Neuronal stem cell (in vitro differentiated cells): Measurements from ENCODE around the gene HMCN1.

Source experiments
- DNase-seq: peaks from one replicate; pipeline ENCODE4 v3.0.0-alpha.2; 2013; ENCODE audit warnings: low spot score
- H2AFZ ChIP-seq: one replicate; pipeline ENCODE4 v1.6.1; 2013; ENCODE audit warnings: mild to moderate bottlenecking, low read length, inconsistent platforms
- H2AK5ac ChIP-seq: 2 replicates; pipeline ENCODE4 v1.6.1; 2013; ENCODE audit warnings: low read depth, mild to moderate bottlenecking, inconsistent platforms, low read length, moderate library complexity, mixed read lengths
- H2BK120ac ChIP-seq: 2 replicates; pipeline ENCODE4 v1.6.1; 2013; ENCODE audit warnings: low read depth, mild to moderate bottlenecking, inconsistent platforms, low read length, moderate library complexity, mixed read lengths
- H2BK12ac ChIP-seq: one replicate; pipeline ENCODE4 v1.6.1; 2013; ENCODE audit warnings: low read length, inconsistent platforms
- H2BK15ac ChIP-seq: 2 replicates; pipeline ENCODE4 v1.6.1; 2013; ENCODE audit warnings: mild to moderate bottlenecking, low read length, inconsistent platforms, mixed read lengths
- H2BK5ac ChIP-seq: one replicate; pipeline ENCODE4 v1.6.1; 2013; ENCODE audit warnings: inconsistent platforms, mild to moderate bottlenecking, low read length, moderate library complexity
- H3K14ac ChIP-seq: one replicate; pipeline ENCODE4 v1.6.1; 2013; ENCODE audit warnings: low read length, inconsistent platforms
- H3K18ac ChIP-seq: 2 replicates; pipeline ENCODE4 v1.6.1; 2013; ENCODE audit warnings: low read length, inconsistent platforms
- H3K23ac ChIP-seq: 2 replicates; pipeline ENCODE4 v1.6.1; 2013; ENCODE audit warnings: low read depth, mild to moderate bottlenecking, mixed read lengths, low read length, inconsistent platforms; ENCODE audit not compliant: poor library complexity
- H3K27ac ChIP-seq: replicated peaks from 3 replicates; pipeline ENCODE4 v1.5.1; 2013; ENCODE audit warnings: low read length, inconsistent platforms
- H3K27me3 ChIP-seq, 3 experiments: 2 replicates each; pipeline ENCODE4 v1.6.1; 2013; ENCODE audit warnings: low read length in 3 of 3, mild to moderate bottlenecking in 2 of 3, inconsistent platforms in 1 of 3, low read depth in 1 of 3, mixed read lengths in 1 of 3, moderate library complexity in 1 of 3; ENCODE audit not compliant: control insufficient read depth in 3 of 3, insufficient read depth in 3 of 3
- H3K36me3 ChIP-seq, 2 donors: replicated peaks in 1 of 2; 2 replicates each; pipeline ENCODE4 v1.6.1; 2013; ENCODE audit warnings: low read length in 2 of 2; ENCODE audit not compliant: control insufficient read depth in 2 of 2, insufficient read depth in 2 of 2
- H3K4ac ChIP-seq: 2 replicates; pipeline ENCODE4 v1.6.1; 2013; ENCODE audit warnings: inconsistent platforms, mild to moderate bottlenecking, low read length, moderate library complexity
- H3K4me1 ChIP-seq, 2 donors: 1 replicate in 1 of 2; 2 replicates in 1 of 2; pipeline ENCODE4 v1.6.1; 2013; ENCODE audit warnings: low read length in 2 of 2, low read depth in 1 of 2; ENCODE audit not compliant: control insufficient read depth in 2 of 2, insufficient read depth in 1 of 2
- H3K4me2 ChIP-seq: one replicate; pipeline ENCODE4 v1.6.1; 2013; ENCODE audit warnings: mild to moderate bottlenecking, low read length, inconsistent platforms; ENCODE audit not compliant: insufficient read depth, poor library complexity, severe bottlenecking
- H3K4me3 ChIP-seq, 2 donors: 2 replicates each; pipeline ENCODE4 v1.5.1; 2013; ENCODE audit warnings: low read length in 2 of 2, mild to moderate bottlenecking in 2 of 2, inconsistent platforms in 1 of 2, moderate library complexity in 1 of 2
- H3K79me1 ChIP-seq: one replicate; pipeline ENCODE4 v1.6.1; 2013; ENCODE audit warnings: low read depth, mild to moderate bottlenecking, inconsistent platforms, low read length, moderate library complexity
- H3K9ac ChIP-seq: one replicate; pipeline ENCODE4 v1.6.1; 2013; ENCODE audit warnings: mild to moderate bottlenecking, low read depth, low read length, inconsistent platforms; ENCODE audit not compliant: poor library complexity
- H3K9me3 ChIP-seq, 2 donors: replicated peaks in 1 of 2; 2 replicates each; pipeline versions ENCODE3 to v1.6.1; 2013; ENCODE audit warnings: low read length in 2 of 2, mild to moderate bottlenecking in 2 of 2, inconsistent platforms in 1 of 2, low read depth in 1 of 2, mixed read lengths in 1 of 2, moderate library complexity in 1 of 2; ENCODE audit not compliant: control insufficient read depth in 2 of 2, insufficient read depth in 1 of 2
- H4K8ac ChIP-seq: one replicate; pipeline ENCODE4 v1.6.1; 2013; ENCODE audit warnings: low read depth, mild to moderate bottlenecking, inconsistent platforms, low read length, moderate library complexity
- H4K91ac ChIP-seq: one replicate; pipeline ENCODE4 v1.6.1; 2013; ENCODE audit warnings: low read length, low read depth, mild to moderate bottlenecking, inconsistent platforms; ENCODE audit not compliant: poor library complexity
- WGBS, 2 donors: extraction: QIAGEN DNeasy Blood & Tissue Kit; methylation state at CpG; one replicate each; pipeline ENCODE4 v1.1.7; 2013; ENCODE audit warnings: missing lambda C conversion rate in 2 of 2, mixed read lengths in 1 of 2; ENCODE audit not compliant: insufficient read length in 2 of 2, insufficient replicate concordance in 1 of 2; ENCODE audit errors: extremely low coverage in 2 of 2; 5-methylcytosine and 5-hydroxymethylcytosine counted together

The HMCN1 gene

DNA sequence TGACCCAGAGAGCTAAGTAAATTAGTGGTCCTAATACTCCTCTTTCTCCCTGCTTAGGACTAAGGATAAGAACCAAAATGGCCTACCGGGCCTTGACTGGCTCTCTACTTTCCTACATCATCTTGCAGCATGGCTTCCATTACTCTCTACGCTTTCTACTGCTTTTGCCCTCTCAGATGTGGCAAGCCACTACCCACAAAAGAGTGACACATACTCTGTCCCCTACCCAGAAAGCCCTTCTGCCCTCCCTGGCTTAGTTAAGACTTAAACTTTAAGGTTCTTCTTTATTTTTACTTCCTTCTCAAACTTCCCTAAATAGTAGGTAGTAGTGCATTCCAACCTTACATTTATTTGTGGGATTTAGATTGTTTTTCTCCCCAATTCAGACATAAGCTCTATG, 412.8 kb downstream of the HMCN1 start:
- Histone ChIP-seq H3K4me1 (peaks cover 0 to under 1% of the 10 kb centered on the region in 2 donors), H2BK5ac (no peak overlapping the region), H3K27ac (no peak overlapping the region), H3K79me1 (no peaks in the 10 kb centered on the region), H3K4ac (no peak overlapping the region), H2BK120ac (no peak overlapping the region), H3K9ac (no peak overlapping the region), H3K4me2 (no peak overlapping the region), H2AK5ac (no peak overlapping the region), H2BK12ac (no peak overlapping the region), H3K14ac (no peak overlapping the region), H3K9me3 (no peaks in the 10 kb centered on the region), H3K23ac (no peak overlapping the region), H3K18ac (no peak overlapping the region), H3K27me3 (no peaks in the 10 kb centered on the region), H3K36me3 (no peaks in the 10 kb centered on the region), H2BK15ac (no peak overlapping the region), H3K4me3 (no peak overlapping the region), H4K91ac (no peak overlapping the region), H2AFZ (no peak overlapping the region), H4K8ac (no peak overlapping the region)
- no peak for DNase-seq
- no CpG with 5 or more reads among the region's 2 CpGs for WGBS, 2 donors

DNA sequence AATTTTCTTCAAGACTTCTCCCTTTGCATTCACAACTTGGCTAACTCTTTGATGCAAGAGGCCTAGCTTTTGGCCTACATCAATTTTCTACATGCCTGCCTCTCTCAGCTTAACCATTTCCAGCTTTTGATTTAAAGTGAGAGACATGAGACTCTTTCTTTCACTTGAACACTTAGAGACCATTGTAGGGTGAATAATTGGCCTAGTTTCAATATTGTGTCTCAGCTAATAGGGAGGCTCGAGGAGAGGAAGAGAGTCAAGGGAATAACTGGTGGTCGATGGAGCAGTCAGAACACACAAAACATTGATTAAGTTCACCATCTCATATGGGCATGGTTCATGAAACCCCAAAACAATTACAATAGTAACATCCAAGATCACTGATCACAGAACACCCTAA, 415.4 kb downstream of the HMCN1 start:
- Histone ChIP-seq H3K27ac (no peak overlapping the region), H3K9ac (no peak overlapping the region), H2BK120ac (no peak overlapping the region), H3K9me3 (no peaks in the 10 kb centered on the region), H2BK15ac (no peak overlapping the region), H3K4me2 (no peak overlapping the region), H4K91ac (no peak overlapping the region), H3K4me1 (peaks cover 0 to 1% of the 10 kb centered on the region in 2 donors), H3K4me3 (no peak overlapping the region), H3K23ac (no peak overlapping the region), H2BK5ac (no peak overlapping the region), H3K36me3 (no peaks in the 10 kb centered on the region), H3K27me3 (no peaks in the 10 kb centered on the region), H2AK5ac (no peak overlapping the region), H3K4ac (no peak overlapping the region), H2AFZ (no peak overlapping the region), H2BK12ac (no peak overlapping the region), H3K79me1 (no peaks in the 10 kb centered on the region), H3K18ac (no peak overlapping the region), H4K8ac (no peak overlapping the region), H3K14ac (no peak overlapping the region)
- no peak for DNase-seq
- no CpG with 5 or more reads among the region's 2 CpGs for WGBS, 2 donors

GRCh38 chr1:186152227-186152619, 418.0 kb downstream of the HMCN1 start:
- Histone ChIP-seq H4K8ac (no peak overlapping the region), H2BK15ac (no peak overlapping the region), H3K23ac (no peak overlapping the region), H3K14ac (no peak overlapping the region), H3K9me3 (no peaks in the 10 kb centered on the region), H2AFZ (no peak overlapping the region), H3K36me3 (no peaks in the 10 kb centered on the region), H4K91ac (no peak overlapping the region), H3K9ac (no peak overlapping the region), H3K79me1 (no peaks in the 10 kb centered on the region), H2AK5ac (no peak overlapping the region), H2BK12ac (no peak overlapping the region), H3K27me3 (no peaks in the 10 kb centered on the region), H2BK5ac (no peak overlapping the region), H3K18ac (no peak overlapping the region), H3K4me1 (peaks cover 0 to 1% of the 10 kb centered on the region in 2 donors), H3K4me2 (no peak overlapping the region), H3K27ac (no peak overlapping the region), H3K4me3 (no peak overlapping the region), H2BK120ac (no peak overlapping the region), H3K4ac (no peak overlapping the region)
- DNase-seq, result no peak
- WGBS, 2 donors, result no CpG with 5 or more reads among the region's 3 CpGs

DNA sequence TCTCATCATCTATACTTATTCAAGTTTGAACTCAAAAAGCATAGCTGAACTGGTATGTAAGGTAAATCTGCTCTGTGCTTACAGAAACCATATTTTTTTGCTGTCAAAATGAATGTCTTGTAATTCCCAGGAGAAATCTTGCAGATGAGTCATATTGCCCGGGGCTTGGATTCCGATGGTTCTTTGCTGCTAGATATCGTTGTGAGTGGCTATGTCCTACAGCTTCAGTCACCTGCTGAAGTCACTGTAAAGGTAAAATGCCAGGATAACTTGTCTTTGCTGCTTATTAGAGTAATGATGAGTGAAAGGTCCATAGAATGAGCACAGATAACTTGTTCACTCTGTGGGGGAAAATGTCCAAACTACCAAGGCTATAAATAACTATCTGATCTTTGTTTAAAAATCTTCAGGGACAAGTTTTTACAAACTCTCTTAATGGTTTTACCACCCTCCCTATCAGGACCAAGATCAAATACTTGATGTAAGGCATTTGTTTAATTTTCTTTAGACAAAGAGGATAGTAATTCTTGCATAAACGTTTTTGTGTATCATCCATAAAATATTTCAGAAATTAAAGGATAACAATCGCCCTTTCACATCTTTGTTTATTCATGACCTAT, 418.5 kb downstream of the HMCN1 start:
- Histone ChIP-seq H3K14ac (no peak overlapping the region), H3K4me3 (no peak overlapping the region), H3K4me2 (no peak overlapping the region), H2AFZ (no peak overlapping the region), H2BK5ac (no peak overlapping the region), H4K8ac (no peak overlapping the region), H3K18ac (no peak overlapping the region), H2AK5ac (no peak overlapping the region), H3K9ac (no peak overlapping the region), H4K91ac (no peak overlapping the region), H2BK12ac (no peak overlapping the region), H2BK120ac (no peak overlapping the region), H3K36me3 (no peaks in the 10 kb centered on the region), H2BK15ac (no peak overlapping the region), H3K23ac (no peak overlapping the region), H3K4me1 (peaks cover 0 to 1% of the 10 kb centered on the region in 2 donors), H3K27me3 (no peaks in the 10 kb centered on the region), H3K79me1 (no peaks in the 10 kb centered on the region), H3K9me3 (no peaks in the 10 kb centered on the region), H3K27ac (no peak overlapping the region), H3K4ac (no peak overlapping the region)
- WGBS, 2 donors, result no CpG with 5 or more reads among the region's 5 CpGs
- no peak for DNase-seq
